IPS DF 4.7 (cell line): ENCODE results near the gene P3H4.

Experiments used
- DNase-seq: peaks from one replicate; pipeline ENCODE4 v3.0.0-alpha.2; 2013; ENCODE audit warnings: low spot score; ENCODE audit errors: extremely low read depth

P3H4 gene

GRCh38 chr17:41822216-41823140 is 10.7 kb upstream of the P3H4 start:
- no peak for DNase-seq

- no peak for DNase-seq
Measured at GRCh38 chr17:41821776-41822175, 10.0 kb upstream of the P3H4 start.

- DNase-seq: no peak
Measured at GRCh38 chr17:41818024-41818423, 6.3 kb upstream of the P3H4 start.

- no peak for DNase-seq
Measured at GRCh38 chr17:41816637-41817320, 5.0 kb upstream of the P3H4 start.

- no peak for DNase-seq
Measured at GRCh38 chr17:41814195-41814594, 2.4 kb upstream of the P3H4 start.

- DNase-seq: no peak
Measured at GRCh38 chr17:41813699-41814124, 2.0 kb upstream of the P3H4 start.

GRCh38 chr17:41813152-41813680 is 1.5 kb upstream of the P3H4 start:
- DNase-seq: no peak

- no peak for DNase-seq
Measured at GRCh38 chr17:41812381-41813151, 817 bp upstream of the P3H4 start, which contains the start of gene FKBP10. Gene FKBP10, plus strand, starts transcription at chr17:41813004. Its CDS starts 31 bp downstream, at chr17:41813035.

GRCh38 chr17:41810659-41811548 is 845 bp downstream of the P3H4 start:
- DNase-seq: no peak

GRCh38 chr17:41806685-41807445 is 4.9 kb downstream of the P3H4 start:
- DNase-seq: no peak

- DNase-seq: no peak
Measured at GRCh38 chr17:41803049-41804020, 8.4 kb downstream of the P3H4 start.

GRCh38 chr17:41801374-41802271 is 10.1 kb downstream of the P3H4 start:
- no peak for DNase-seq

- no peak for DNase-seq
Measured at GRCh38 chr17:41800601-41801373, 11.0 kb downstream of the P3H4 start.

- no peak for DNase-seq
Measured at GRCh38 chr17:41799366-41799765, 12.4 kb downstream of the P3H4 start.

GRCh38 chr17:41797377-41797776 is 14.4 kb downstream of the P3H4 start:
- no peak for DNase-seq

GRCh38 chr17:41796121-41796895 is 15.4 kb downstream of the P3H4 start:
- no peak for DNase-seq
